Gastroesophageal sphincter (tissue), 3 donors: ENCODE results near the gene SFI1.

Experiments used
- EP300 ChIP-seq: sonication (generic); formaldehyde crosslinking; IDR thresholded peaks from one replicate; pipeline ENCODE4 v1.6.1; 2017; ENCODE audit warnings: antibody characterized with exemption, mild to moderate bottlenecking
- POLR2A ChIP-seq, 2 donors: fragments of 450-650 bp; IDR thresholded peaks; one replicate each; pipeline ENCODE4 v1.6.1; 2017; ENCODE audit warnings: antibody characterized with exemption in 2 of 2, mild to moderate bottlenecking in 2 of 2, moderate library complexity in 1 of 2
- POLR2AphosphoS5 ChIP-seq: sonication (generic); formaldehyde crosslinking; IDR thresholded peaks from one replicate; pipeline ENCODE4 v1.6.1; 2017; ENCODE audit warnings: antibody characterized with exemption
- TF ChIP-seq, protein P1 (sequence below), 4 experiments: fragments of 200-600 bp in 2 of 4; fragments of 450-650 bp in 2 of 4; sonication (generic) in 1 of 4; IDR thresholded peaks; one replicate each; pipeline ENCODE4 v1.5.1; 2017 to 2019; ENCODE audit warnings: antibody characterized with exemption in 4 of 4, mild to moderate bottlenecking in 2 of 4, moderate library complexity in 2 of 4

DNA sequence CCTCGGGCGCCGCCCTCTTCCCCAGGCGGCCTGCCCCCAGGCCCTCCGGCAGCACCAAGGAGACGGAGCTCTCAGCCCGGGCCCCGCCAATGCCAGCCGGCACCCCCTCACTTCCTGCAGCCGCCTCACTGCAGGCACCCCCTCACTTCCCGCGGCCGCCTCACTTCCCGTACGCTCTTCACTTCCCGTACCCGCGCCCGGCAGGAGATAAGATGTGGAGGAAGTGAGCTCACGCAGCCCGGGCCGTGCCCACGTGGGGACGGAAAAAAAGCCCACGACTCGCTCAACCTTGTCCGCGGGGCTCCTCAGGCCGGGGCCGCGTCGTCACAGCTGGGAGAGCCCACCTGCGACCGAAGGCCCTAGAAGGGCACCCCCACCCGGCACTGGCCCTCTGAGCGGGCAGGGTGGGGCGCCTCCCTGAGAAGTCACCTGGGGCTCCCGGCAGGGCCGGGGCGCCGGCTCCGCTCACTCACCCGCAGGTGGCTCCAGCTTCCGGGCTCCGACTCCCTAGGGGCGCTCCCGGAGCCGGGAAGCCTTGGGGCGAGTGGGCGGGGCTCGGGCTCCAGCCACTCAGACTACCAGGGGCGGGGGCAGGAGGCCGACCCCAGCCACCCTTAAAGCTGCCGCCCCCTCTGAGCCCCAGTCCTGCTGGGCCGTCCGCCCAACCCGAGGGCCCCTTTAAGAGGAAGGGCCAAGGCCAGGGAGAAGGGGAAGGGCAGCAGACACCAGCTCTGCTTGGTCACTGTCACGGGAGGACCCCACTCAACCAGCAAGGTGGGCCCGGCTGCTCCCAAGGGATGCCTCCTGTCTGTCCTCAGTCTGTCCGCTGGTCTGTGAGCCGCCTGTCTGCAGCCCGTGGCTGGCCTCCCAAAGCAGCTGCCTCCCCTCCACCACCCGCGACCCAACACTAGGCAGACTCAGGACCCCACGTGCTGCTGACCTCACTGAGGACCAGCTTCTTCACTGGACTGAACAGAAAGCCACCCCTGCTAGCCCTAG, 134.3 kb downstream of the SFI1 start:
- TF ChIP-seq, protein P1, sequence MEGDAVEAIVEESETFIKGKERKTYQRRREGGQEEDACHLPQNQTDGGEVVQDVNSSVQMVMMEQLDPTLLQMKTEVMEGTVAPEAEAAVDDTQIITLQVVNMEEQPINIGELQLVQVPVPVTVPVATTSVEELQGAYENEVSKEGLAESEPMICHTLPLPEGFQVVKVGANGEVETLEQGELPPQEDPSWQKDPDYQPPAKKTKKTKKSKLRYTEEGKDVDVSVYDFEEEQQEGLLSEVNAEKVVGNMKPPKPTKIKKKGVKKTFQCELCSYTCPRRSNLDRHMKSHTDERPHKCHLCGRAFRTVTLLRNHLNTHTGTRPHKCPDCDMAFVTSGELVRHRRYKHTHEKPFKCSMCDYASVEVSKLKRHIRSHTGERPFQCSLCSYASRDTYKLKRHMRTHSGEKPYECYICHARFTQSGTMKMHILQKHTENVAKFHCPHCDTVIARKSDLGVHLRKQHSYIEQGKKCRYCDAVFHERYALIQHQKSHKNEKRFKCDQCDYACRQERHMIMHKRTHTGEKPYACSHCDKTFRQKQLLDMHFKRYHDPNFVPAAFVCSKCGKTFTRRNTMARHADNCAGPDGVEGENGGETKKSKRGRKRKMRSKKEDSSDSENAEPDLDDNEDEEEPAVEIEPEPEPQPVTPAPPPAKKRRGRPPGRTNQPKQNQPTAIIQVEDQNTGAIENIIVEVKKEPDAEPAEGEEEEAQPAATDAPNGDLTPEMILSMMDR (IDR thresholded peaks at IDR 0.05), result peak in 1 of 4 experiments; percentile 10
- TF ChIP-seq POLR2AphosphoS5 (peak; percentile 75), POLR2A (IDR thresholded peaks at IDR 0.05) (peak in 1 of 2 donors; percentile 18), EP300 (no peak)
